ENCODE results near the gene THAP12.

Gene THAP12

DNA sequence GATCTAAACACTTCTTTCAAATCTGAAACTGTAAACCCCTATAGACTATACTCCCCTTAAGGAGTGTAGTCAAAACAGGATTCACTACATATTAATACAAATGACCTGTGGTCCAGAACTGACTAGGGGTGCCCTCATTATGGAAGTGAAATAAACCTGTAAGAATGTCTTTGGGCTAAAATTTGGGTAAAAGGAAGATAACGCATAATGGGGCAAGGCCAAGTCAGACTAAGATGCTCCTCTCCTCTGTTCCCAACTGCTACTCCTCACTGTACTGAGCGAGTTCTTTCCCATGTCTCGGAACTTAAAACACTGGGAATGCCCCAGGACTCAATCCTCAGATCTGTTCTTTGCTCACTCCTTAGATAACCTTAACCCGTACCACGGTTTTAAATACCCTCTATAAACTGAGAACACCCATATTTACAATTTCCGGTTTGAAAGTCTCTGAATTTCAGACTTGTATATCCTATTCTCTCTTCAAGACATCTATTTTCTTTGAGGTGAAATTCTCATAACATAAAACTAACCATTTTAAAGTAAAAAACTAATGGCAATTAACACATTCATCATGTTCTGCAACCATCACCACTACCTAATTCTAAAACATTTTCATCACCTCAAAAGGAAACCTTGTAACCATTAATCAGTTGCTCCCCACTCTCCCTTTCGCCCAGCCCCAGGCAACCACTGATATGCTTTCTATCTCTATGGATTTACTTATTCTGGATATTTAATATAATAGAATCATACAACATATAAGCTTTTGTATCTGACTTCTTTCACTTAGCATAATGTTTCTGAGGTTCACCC lies 4.0 kb downstream of the THAP12 start:
- no peak for DNase-seq

DNA sequence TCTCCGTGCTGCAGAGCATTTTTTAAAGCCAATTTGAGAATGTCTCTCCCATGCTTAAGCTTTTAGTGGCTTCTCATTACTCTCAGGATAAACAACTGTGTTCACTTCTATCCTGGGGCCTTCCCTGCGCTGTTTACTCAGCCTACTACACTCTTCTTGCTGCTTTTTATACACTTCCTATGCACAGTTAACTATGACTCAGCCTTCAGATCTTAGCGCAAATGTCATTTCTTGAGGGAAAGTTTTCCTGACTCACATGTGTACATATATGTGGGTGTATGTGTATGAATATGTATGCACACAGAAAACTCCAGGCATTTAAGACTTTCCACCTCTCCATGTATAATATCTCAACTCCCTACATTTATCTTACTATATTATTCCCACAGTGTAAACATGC lies 9.8 kb downstream of the THAP12 start:
- no peak for DNase-seq

DNA sequence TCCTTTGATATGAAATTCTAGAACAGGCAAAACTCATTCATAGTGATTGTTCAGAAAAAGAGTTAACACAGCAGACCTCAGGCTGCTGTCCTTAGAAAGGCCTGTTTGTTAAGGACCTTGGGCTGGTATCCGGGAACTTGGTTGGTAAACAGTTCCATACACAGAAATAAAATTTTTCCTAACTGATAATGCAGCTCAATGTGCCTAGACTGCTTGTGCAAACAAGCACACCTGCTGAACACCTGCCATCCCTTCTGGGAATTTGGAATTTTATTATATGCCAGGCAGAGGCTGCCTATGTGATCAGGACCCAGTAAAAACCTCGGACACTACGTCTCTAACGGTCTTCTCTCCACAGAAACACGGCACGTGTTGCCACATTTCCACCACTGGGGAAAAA lies 11.5 kb downstream of the THAP12 start:
- no peak for DNase-seq

DNA sequence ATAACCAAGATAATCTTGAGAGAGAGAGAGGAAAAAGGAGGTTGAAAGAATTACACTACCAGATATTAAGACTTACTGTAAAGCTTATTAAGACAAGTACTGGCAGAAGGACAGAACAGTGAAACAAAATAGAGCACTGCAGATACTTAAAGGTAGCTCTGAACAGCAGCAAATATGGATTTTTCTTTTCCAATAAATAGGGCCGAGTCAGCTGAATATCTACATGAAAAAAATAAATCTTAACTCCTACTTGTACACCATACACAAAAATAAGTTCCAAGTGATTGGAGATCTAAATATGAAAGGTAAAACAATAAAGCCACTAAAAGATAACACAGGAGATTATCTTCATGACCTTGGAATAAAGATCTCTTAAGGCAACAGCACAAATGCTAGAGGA lies 12.4 kb downstream of the THAP12 start:
- no peak for DNase-seq

DNA sequence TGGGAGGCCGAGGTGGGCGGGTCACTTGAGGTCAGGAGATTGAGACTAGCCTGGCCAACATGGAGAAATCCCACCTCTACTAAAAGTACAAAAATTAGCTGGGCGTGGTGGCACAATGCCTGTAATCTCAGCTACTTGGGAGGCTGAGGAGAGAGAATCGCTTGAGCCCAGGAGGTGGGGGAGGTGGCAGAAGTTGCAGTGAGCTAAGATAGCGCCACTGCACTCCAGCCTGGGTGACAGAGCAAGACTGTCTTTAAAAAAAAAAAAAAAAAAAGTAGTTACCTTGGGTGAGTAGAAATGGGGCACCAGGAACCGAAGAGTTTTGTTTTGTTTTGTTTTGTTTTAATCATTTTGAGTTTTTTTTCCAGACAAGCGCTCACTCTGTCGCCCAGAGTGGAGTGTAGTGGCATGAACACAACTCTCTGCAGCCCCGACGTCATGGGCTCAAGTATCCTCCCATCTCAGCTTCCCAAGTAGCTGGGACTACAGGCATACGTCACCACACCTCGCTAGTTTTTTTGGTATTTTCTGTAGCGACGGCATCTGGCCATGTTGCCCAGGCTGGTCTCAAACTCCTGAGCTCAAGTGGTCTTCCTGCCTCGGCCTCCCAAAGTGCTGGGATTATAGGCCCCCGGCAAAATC lies 15.8 kb downstream of the THAP12 start:
- DNase-seq: no peak

DNA sequence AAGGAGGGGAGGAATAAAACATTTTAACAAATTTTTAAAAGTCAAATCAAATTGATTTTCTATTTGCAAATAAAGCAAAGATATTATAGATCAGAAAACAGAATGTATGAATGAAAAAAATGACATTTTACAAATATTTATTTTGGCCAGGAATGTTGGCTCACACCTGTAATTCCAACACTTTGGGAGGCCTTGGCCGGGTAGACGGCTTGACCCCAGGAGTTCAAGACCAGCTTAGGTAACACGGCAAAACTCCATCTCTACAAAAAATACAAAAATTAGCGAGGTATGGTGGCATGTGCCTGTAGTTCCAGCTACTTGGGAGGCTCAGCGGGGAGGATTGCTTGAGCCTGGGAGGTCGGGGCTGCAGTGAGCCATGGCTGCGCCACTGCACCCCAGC lies 18.2 kb downstream of the THAP12 start:
- DNase-seq: no peak

DNA sequence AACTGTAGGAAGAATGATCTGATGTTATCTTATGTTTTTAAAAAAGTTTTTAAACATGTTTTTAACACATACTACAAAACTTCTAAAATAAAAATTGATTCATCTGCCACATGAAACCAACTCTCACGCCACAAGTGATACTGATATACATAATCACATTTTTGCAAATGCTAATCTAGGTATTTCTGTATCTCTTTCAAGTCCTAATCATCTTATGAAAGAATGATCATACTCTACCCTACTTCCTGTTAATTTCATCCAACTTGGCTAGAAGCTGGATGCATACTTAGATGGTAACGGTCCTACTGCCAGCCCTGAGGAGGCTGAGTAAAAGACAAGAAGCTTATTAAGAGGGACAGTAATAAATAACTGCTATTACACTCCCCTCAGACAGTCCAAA lies 19.2 kb downstream of the THAP12 start:
- DNase-seq: no peak

DNA sequence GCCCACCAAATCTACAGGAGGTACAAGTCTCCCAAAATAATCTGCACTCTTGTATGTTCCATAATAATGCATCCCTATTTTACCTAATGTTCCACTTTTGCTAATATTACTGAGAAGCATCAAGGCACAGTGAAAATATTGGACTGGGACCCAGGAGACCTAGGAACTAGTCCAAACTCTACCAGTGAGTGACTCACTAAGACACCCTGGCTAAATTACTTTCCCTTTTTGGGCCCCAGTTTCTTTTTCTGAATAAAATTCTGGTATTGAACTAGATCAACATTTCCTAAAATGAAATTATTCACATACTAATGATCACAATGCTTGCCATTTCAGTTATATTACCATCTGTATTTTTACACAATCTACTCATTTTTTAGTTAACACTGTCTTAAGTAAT lies 19.6 kb downstream of the THAP12 start:
- no peak for DNase-seq

DNA sequence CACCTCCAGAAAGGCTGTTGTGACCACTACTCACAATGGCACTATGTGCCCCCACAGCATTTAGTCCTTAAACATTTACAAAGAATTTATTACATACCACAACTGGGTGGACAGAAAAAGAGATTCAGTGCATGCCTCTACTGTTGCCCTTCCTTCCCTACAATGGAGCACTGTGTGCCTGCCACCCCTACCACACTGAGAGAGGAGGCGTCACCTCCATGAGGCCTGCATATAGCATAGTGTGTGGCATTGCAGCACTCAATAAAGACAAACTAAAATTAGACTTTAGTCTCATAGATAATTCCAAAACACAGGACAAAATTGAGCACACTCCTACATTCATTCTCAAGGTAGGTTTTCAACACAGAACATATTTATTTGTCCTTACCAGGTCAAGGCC lies 25.8 kb downstream of the THAP12 start:
- no peak for DNase-seq

DNA sequence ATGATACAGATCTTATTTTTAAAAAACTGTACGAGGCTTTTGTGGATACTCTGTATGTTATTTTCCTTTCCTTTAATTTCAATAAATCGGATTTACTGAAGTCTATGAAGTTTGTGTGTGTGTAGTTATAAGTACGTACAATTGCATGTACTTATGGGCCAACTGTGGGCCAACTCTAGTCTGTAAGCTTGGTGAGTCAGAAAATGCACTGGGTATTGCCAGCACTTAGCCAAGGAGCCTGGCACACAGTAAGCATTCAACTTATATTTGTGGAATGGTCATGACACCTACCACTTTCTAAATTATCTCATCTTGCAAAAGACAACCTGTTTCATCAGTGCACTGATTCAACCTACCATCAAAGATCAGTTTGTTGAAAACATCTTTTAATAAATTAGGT lies 32.6 kb downstream of the THAP12 start:
- DNase-seq: no peak

DNA sequence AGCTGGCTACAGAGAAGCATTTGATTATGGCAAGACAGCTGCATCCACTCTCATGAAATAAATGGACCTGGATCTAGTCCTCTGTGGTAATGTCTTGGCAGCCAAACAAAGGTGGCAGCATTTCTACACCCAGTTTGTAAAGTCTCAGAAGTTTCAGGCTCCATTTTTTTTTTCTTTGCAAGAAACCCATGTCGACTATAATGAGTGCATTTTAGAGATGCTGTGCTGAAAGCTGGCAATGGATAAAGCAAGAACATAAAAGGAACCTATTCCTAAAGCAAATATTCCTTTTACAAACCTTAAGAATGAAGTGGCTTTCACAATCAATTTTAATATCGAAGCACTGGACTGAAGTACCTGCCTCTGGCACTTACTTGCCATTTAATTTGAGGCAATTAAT lies 33.5 kb downstream of the THAP12 start:
- no peak for DNase-seq

DNA sequence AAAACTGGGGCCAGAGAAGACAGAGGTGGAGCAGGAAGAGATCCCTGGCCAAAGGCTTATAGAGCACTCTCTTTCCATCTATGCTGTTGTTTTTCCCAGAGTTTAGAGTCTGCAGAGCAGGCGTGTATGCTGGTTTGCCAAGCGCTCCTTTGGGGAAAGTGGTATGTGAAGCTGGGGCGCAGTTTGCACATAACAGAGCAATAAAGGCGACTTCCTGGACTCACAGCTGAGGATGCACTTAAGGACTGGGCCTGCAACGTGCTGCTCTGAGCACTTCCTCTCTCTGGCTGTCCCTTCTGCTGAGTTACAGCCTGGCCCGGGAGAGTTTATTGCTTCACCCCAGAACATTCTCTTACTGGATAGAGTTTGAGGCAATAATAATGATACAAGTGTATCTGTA lies 41.7 kb downstream of the THAP12 start:
- no peak for DNase-seq

DNA sequence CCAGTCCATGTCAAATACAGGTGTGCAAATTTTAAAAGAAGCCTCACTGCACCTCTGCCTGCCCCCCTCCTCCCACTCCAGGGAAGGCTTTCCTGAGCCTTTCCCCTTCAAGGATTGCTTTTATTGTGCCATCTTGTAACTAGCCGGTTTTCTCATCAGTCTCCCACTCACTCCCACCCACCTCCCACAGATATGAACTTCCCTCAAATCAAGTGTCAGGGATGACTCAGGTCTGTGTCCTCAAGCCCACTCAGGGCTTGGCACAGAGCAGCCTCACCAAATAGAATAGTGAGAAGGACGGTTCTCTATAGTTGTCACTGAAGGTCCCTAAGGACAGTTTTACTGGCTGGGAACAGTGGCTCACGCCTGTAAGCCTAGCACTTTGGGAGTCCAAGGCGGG lies 43.0 kb downstream of the THAP12 start:
- DNase-seq: no peak

DNA sequence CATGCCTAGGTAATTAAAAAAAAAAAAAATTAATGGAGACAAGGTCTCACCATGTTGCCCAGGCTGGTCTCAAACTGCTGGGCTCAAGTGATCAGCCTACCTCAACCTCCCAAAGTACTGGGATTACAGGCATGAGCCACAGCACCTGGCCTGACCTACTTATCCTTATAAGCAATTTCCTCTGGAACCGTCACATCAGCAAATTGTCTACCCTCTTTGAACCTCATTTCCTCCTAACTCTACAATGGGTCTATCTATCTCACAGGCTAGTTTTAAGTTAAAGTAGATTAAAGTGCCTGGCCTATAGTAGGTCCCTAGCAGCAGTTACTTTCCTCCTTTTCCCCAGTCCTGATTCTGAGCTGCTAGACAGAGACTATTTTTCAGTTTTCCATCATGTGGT lies 43.5 kb downstream of the THAP12 start:
- no peak for DNase-seq

DNA sequence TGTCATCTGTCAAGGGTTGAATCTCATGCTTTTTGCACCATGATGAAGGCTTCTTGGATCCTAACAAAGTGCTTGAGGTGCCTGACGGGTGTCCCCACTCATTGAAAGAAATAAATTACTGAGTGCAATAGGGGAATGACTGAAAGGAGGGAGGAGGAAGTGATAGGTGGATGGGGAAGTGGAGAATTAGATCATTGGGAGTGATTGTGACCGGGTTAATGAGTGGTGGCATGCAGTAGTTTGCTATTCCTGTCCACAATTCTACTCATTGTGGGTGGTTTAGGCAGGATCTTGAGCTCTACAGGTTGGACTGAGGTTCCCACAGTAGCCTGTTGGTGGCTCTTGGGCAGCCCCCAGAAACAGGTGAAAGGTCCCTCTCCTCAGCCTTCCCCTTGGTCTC lies 44.3 kb downstream of the THAP12 start:
- no peak for DNase-seq

DNA sequence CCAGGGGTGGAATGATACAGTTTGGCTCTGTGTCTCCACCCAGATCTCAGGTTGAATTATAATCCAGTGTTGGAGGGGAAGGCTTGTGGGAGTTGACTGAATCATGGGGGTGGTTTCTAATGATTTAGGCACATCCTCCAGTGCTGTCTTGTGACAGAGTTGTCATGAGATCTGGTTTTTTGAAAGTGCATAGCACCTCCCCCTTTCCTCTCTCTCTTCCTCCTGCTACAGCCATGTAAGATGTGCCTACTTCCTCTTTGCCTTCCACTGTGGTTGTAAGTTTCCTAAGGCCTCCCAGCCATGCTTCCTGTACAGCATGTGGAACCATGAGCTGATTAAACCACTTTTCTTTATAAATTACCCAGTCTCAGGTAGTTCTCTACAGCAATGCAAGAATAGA lies 45.1 kb downstream of the THAP12 start:
- DNase-seq: no peak

DNA sequence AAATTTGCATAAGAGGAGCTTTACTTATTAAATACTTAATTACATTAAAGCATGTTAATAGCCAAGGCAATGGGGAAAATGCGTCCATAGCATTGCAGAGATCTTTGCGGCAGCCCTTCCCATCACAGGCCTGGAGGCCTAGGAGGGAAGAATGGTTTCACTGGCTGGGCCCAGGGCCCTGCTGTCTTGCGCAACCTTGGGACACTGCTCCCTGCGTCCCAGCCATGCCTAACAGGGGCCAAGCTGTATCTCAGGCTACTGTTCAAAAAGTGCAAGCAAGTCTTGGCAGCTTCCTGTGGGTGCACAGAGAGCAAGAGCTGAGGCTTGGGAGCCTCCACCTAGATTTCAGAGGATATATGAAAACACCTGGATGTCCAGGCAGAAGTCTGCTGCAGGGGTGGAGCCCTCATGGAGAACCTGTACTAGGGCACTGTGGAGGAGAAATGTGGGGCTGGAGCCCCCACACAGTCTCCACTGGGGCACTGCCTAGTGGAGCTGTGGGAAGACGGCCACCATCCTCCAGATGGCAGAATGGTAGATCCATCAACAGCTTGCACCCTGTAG lies 46.0 kb downstream of the THAP12 start:
- no peak for DNase-seq

DNA sequence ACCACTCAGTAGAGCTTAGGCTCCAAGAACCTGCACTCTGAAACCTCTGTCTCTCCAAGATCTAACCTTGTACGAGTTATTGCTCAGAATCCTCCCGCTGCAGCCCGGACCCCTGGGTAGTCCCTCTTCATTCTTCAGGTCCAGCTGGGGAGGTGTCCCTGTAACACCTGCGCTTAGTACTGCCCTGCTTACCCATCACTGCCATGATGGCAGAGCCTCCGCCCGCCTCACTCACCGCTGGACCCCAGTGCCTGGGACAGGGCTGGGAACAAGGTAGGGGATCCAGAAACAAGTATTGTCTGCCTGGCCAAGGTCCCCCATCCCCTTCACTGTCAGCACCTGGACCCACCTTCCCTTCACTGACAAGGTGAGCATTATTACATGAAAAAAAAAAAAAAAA lies 50.3 kb downstream of the THAP12 start:
- no peak for DNase-seq

DNA sequence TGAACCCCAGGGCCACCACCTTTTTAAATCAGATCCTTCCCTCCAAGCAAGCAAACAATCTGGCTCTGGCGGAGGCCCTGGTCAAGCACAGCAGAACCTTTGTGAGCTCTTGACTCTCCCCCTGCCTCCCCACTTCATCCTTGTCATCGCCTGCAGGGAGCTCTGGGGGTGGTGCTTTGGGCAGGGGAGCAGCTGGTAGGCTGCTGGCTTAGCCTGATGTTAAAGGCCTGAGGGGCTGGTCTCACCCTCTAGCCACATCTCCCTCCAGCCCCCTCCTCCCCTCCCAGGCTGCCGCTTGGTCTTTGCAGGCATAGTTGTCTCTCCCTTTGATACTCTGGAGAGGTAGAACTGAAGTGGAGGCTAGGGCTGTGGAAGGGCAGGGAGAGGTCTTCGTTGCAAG lies 50.9 kb downstream of the THAP12 start:
- no peak for DNase-seq

DNA sequence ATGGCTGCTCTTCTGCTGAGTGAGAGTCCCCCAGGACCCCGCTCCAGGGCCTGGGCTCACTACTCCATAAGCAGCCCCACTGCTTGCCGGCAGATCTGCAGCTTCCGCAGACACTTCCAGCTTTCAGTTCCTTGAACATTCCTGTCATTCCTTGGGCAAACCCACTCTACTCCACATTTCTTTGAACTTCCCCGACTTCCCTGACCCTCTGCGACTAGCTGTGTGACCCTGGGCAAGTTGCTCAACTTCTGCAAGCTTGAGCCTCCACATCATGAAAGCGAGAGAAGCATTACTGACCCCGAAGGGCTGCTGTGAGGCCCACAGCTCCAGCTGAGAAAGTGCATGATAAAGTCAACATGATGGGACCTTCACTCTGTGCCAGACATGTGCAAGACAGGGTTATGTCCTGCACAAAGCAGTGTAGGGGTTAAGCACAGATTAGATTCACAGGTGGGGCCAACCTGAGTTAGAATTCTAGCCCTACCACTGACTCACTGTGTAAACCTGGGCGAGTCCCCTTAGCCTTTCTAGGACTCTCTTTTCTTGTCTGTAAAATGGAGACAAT lies 51.8 kb downstream of the THAP12 start:
- no peak for DNase-seq

DNA sequence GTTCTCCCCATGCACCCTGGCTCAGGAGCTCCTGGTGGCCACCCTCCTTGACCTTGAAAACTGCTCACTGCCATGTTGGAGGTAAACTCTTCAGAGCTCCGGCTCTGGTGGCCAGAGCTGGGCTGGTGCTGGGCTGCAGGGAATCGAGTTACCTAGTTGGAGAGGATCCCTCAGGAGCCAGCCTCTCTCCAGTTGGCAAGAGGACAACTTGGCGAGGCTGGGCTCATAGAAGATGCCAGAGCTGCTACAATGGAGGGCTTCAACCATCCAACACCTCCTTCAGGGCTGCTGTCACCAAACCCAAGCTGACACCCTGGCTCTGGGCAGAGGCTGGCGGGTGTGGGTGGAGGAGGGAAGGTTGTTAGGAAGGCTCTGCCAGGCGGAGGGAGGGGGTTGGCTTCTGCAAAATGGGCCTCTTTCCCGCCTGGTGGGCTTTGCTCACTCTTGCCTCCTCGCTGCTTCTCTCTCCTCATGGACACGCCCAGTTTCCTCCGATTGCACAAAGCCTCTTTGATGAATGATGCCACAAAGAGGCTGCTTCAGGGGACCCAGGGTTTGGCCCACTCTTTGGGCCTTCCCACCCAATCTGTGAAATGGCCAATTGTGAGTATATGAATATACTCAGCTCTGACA lies 53.1 kb downstream of the THAP12 start:
- no peak for DNase-seq

DNA sequence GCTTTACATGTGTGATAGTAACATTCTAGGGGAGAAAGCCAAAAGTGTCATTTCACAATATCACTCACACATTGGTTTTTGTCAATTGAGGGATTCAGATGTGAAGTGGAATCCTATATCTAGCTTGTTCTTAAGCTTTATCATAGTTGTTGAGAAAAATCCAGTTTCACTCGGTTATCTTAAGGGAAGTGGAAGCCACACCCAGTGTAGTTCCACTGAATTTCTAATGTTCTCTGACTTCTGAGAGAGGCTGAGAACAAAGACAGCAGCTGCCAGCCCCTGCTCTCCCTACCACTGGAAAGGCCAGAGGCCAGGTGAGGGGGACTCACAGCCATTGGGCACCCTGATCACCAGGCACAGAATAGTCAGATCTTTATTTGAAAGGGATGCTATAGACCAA lies 53.7 kb downstream of the THAP12 start:
- DNase-seq: no peak

DNA sequence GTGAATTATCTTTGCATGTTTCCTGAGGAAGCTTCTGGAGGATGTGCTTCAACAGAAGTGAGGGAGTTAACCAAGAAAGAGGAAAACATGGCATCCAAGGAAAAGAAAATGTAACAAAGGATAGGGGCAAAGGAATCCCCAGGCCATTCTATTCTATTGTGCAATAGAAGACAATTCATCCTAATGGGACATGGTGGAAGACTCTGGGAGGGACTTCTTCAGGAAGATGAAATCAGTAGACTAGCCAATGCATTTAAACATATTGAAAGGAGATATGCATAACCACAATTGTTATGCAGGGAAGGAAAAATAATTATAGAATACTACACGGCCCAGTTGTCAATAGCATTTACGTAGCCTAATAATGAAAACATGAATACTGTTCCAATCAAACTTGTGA lies 55.7 kb downstream of the THAP12 start:
- DNase-seq: no peak

DNA sequence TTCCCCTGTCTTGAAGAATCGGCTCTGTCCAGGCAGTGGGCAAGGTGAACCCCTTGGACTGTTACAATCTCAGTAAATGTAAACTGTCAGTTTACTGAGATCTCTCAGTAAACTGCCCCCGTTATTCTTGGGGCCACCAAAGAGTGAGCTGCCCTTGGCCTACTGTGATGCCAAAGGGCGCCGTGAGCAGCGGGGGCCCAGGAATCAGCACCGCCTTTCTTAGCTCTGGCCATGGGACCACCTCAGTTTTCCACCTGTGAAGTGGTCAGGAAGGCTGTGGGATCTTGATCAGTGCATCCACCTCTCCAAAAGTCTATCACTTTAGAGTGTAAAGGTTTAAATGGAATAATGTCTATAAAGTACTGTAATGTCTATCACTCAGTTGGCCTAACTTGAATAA lies 57.1 kb downstream of the THAP12 start:
- DNase-seq: no peak
